Endothelial cell (in vitro differentiated cells): ENCODE data around the gene DZANK1. TPM values are rescaled to one million over a fixed set of nuclear protein-coding genes. Genes with fewer than 3 reads are reported as not detected.

Experiments
- DNase-seq: peaks from one replicate; pipeline ENCODE4 v3.0.0; 2021; ENCODE audit warnings: low spot score
- H3K27ac Mint-ChIP-seq: one replicate; pipeline ENCODE4 v1.8.0; 2021; ENCODE audit warnings: mixed read lengths, inconsistent platforms; ENCODE audit not compliant: unreplicated experiment
- H3K27me3 Mint-ChIP-seq: one replicate; pipeline ENCODE4 v1.8.0; 2021; ENCODE audit warnings: mild to moderate bottlenecking, moderate library complexity, mixed read lengths, inconsistent platforms; ENCODE audit not compliant: unreplicated experiment
- H3K36me3 Mint-ChIP-seq: one replicate; pipeline ENCODE4 v1.8.0; 2021; ENCODE audit warnings: mild to moderate bottlenecking, low read depth, mixed read lengths, inconsistent platforms; ENCODE audit not compliant: unreplicated experiment
- H3K4me1 Mint-ChIP-seq: one replicate; pipeline ENCODE4 v1.8.0; 2021; ENCODE audit warnings: mild to moderate bottlenecking, mixed read lengths, inconsistent platforms; ENCODE audit not compliant: unreplicated experiment
- H3K4me3 Mint-ChIP-seq: one replicate; pipeline ENCODE4 v1.8.0; 2021; ENCODE audit warnings: mild to moderate bottlenecking, mixed read lengths, inconsistent platforms; ENCODE audit not compliant: unreplicated experiment
- H3K9me3 Mint-ChIP-seq: one replicate; pipeline ENCODE4 v1.8.0; 2021; ENCODE audit warnings: mixed read lengths, inconsistent platforms; ENCODE audit not compliant: unreplicated experiment
- CTCF ChIP-seq: fragments of 200-600 bp; sonication (generic); IDR thresholded peaks from one replicate; pipeline ENCODE4 v1.5.0; 2021; ENCODE audit warnings: antibody characterized with exemption; ENCODE audit not compliant: unreplicated experiment
- total RNA-seq: library from RNA; stranded (reverse); fragmentation: NEBNext Ultra II Directional; extraction: Animal tissue kit (Norgen Biotek cat#: 25700); gene quantifications from one replicate; pipeline ENCODE4 v1.2.1, GENCODE V29; 2021; ENCODE audit not compliant: unreplicated experiment

DZANK1 gene
- total RNA-seq, 1 donor from 2014 or later: 4.2 TPM

- H3K4me1 Mint-ChIP-seq: no peaks in the 10 kb centered on the region
- no peak for DNase-seq
- TF ChIP-seq CTCF: no peak
- no peaks in the 10 kb centered on the region for H3K36me3 Mint-ChIP-seq
- H3K27me3 Mint-ChIP-seq: no peaks in the 10 kb centered on the region
- no peak overlapping the region for H3K4me3 Mint-ChIP-seq
- no peak overlapping the region for H3K27ac Mint-ChIP-seq
- no peaks in the 10 kb centered on the region for H3K9me3 Mint-ChIP-seq
Observed at GRCh38 chr20:18372296-18372695, 94.5 kb downstream of the DZANK1 start.

- no peak for TF ChIP-seq CTCF
- Mint-ChIP-seq H3K27ac (no peak overlapping the region), H3K27me3 (peaks cover 5% of the 10 kb centered on the region), H3K36me3 (no peaks in the 10 kb centered on the region), H3K4me3 (no peak overlapping the region), H3K4me1 (no peaks in the 10 kb centered on the region), H3K9me3 (no peaks in the 10 kb centered on the region)
- DNase-seq: no peak
Observed at GRCh38 chr20:18364768-18365167, 102.1 kb downstream of the DZANK1 start.

- H3K4me3 Mint-ChIP-seq: no peak overlapping the region
- H3K4me1 Mint-ChIP-seq: no peaks in the 10 kb centered on the region
- no peak for DNase-seq
- peaks cover 5% of the 10 kb centered on the region for H3K27me3 Mint-ChIP-seq
- no peaks in the 10 kb centered on the region for H3K9me3 Mint-ChIP-seq
- no peak for TF ChIP-seq CTCF
- H3K36me3 Mint-ChIP-seq: no peaks in the 10 kb centered on the region
- H3K27ac Mint-ChIP-seq: no peak overlapping the region
Observed at GRCh38 chr20:18363708-18364107, 103.1 kb downstream of the DZANK1 start.

GRCh38 chr20:18362916-18363315, 103.9 kb downstream of the DZANK1 start:
- Mint-ChIP-seq H3K4me3 (no peak overlapping the region), H3K27ac (no peak overlapping the region), H3K36me3 (no peaks in the 10 kb centered on the region), H3K4me1 (no peaks in the 10 kb centered on the region), H3K9me3 (no peaks in the 10 kb centered on the region), H3K27me3 (peaks cover 5% of the 10 kb centered on the region)
- TF ChIP-seq CTCF: no peak
- DNase-seq: no peak

GRCh38 chr20:18361678-18362077, 105.2 kb downstream of the DZANK1 start:
- Mint-ChIP-seq H3K27ac (no peak overlapping the region), H3K4me1 (no peaks in the 10 kb centered on the region), H3K36me3 (no peaks in the 10 kb centered on the region), H3K27me3 (peaks cover 4% of the 10 kb centered on the region), H3K9me3 (no peaks in the 10 kb centered on the region), H3K4me3 (no peak overlapping the region)
- TF ChIP-seq CTCF: no peak
- no peak for DNase-seq
